T47D (cell line): ENCODE measurements around the gene NKX1-2.

Experiments
- DNase-seq, 2 experiments: peaks; one replicate each; pipeline versions ENCODE4 v3.0.0 to v3.0.0-alpha.2; 2011 to 2012; ENCODE audit warnings: low read depth in 1 of 2, low spot score in 1 of 2
- JUND ChIP-seq: IDR thresholded peaks from 2 replicates; pipeline ENCODE4 v1.6.1; 2012; ENCODE audit warnings: low read depth
- in situ Hi-C: cut with HindIII; loops from 2 replicates; pipeline ENCODE4 v1.10.0; 2016; ENCODE audit warnings: low sequenced_read_pairs, low pct_unique_long_range_greater_than_20kb

NKX1-2 gene

DNA sequence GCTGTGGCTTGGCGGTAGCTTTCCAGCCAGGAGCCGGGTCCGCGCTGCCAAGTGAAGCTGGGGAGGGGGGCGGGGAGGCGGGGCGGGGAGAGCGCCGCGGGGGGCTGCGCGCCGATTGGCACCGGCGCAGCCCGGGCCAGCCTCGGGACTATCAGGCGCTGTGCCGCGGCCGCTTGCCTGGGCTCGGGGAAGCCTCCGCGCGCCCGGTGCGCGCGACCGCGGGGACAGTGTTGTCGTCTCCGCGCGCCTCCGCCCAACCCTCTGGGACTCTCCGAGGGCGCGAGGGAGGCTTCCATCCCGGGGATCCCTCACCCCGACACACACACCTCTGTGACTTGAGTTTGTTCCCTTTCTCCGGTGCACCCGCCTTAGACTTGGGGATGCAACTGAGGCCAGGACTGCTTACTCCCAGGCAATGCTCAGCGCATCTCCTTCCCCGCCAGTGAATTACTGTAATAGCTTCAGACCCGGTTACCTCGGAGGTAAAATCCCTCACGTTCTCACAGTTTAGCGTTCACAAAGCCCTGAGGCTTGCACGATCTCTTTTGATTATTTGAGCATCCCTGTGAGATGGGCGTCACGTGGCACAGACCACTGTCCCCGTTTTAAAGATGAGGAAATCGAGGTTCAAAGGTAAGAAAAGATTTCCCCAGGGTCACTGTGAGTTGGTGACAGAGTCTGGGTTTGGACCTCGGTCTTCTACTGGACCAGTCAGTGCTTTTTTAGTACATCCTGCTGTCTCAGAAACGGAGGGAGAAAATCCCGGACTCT is at the start of gene NKX1-2:
Gene NKX1-2, minus strand, starts transcription at position 24 of the 771 bp plus-strand sequence. CDS start 92 bp downstream, outside the sequence.
- no peak for TF ChIP-seq JUND
- in situ Hi-C loops = no loop called here
- peak; percentile 48 to 71 for DNase-seq

DNA sequence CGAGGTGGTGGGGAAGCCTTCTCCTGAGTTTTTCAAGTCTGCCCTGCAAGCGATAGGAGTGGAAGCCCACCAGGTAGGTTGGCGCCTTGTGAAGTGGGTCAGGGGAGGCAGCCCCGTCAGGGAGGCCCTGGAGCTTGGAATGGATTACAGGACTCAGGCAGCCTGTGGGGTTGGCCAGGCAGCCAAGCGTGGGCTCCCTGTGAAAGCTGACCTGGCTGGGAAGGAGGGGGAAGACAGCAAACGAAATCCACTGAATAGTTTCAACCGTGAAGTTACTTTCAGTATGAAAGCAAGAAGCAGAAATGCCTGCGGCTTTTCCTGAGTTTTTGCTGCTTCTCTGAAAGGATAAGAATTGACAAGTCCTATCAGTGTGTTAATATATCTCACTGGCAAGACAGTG is 48.2 kb upstream of the NKX1-2 start:
- no peak for TF ChIP-seq JUND
- DNase-seq = no peak
- in situ Hi-C loops = no loop called here

DNA sequence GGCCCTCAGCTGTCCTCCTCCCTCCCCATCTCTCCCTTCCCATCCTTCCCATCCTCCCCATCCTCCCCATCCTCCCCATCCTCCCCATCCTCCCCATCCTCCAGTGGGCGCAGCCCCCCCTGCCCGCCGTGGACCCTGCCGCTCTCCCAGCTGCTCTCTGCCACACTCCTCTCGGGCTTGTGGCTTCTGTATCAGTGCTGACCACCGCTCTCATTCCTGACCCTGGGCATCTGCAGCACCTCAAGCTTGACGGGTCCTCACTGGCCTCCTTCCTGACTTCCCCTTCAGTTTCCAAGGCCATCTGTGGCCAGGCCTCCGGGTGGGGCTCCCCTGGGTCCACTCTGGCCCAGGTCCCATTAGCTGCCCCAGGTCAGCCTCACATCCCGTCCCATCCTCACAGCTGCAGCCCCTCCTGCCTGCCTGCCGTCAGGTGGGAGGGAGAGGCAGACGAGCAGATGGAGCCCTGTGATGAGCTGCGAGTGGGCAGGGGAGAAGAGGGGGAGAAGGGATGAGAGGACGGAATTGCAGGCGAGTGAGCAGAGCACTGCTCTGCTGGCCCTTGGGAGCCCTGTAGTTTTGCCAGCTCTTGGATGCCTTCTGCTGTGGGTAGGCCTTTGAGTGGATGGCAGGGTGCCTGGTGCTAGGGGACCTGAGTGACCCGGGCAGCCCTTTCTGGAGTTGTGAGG is 47.5 kb upstream of the NKX1-2 start:
- DNase-seq = no peak
- in situ Hi-C loops = no loop called here
- no peak for TF ChIP-seq JUND

DNA sequence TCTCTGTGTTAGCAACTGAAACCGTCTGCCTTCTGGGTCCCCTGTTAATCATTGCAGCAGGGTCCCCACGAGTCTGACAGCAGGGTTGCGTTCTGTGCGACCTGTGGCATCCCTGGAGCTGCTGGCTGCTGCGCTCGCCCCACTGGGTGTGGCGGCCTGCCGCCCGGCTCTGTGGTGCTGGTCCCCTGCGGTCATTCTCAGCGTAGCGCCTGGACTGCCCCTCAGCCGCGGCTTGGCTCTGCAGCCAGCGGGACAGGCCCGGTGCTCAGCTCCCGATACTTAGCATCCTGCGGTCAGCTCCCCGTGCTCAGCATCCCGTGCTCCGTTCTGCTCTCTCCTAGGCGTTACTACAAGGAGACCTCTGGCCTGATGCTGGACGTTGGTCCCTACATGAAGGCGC is 46.8 kb upstream of the NKX1-2 start:
- DNase-seq = no peak
- TF ChIP-seq JUND = no peak
- in situ Hi-C loops = no loop called here

DNA sequence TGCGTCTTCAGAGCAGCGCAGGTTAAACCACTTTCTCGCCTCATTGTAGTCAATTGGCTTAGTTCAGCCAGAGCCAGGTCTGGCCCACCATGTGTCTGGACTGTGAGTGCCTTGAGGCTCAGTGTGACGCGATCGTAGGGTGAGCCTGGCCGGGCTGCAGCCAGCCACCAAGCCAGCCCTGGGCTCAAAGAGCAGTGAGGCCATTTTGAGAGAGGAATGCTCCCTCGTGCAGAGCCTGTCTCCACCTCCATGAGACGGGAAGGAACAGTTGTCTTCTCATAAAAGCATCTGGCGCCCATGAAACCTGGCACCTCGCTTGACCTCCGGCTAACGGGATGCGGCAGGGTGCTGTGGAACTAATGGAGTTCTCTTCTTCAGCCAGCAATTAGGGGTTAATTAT is 46.3 kb upstream of the NKX1-2 start:
- in situ Hi-C loops = no loop called here
- no peak for TF ChIP-seq JUND
- no peak for DNase-seq

DNA sequence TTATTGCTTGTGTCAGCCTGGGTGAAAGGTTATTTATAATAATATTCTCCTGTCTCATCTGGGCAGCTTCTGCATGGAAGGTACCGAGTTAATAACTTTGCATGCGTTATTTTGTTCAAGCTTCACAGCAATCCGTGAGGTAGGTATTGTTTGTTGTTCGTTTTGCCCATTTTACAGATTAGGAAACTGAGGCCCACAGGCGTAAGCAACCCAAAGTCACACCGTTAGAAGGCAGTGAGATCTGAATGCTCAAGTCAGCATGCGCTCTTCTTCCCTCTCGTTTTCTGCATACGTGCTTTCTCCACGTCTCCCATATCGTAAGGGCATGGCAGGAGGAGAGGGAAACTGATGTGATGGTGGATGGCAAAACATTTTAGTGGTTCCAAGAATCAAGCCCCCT is 45.9 kb upstream of the NKX1-2 start:
- TF ChIP-seq JUND = no peak
- in situ Hi-C loops = no loop called here
- DNase-seq = no peak

DNA sequence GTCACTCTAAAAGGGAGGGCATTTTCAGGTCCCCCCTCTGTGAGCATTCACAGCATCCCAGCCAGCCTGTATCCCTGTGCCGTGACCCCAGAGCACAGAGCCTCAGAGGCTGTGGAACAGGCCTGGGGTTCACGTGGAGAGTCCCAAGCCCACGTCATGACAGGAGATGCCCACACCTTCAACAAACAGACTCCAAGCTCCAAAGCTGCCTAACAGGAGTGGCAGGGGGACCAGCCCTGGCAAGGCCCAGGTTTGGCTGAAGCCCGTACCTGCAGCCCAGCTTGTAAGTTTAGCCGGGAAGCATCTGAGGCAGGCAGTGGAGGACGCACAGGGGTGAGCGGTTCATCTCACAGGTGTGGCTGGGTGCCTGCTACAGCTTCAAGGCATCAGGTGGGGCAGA is 45.3 kb upstream of the NKX1-2 start:
- DNase-seq = peak in 1 of 2 experiments; percentile 26
- in situ Hi-C loops = no loop called here
- no peak for TF ChIP-seq JUND

DNA sequence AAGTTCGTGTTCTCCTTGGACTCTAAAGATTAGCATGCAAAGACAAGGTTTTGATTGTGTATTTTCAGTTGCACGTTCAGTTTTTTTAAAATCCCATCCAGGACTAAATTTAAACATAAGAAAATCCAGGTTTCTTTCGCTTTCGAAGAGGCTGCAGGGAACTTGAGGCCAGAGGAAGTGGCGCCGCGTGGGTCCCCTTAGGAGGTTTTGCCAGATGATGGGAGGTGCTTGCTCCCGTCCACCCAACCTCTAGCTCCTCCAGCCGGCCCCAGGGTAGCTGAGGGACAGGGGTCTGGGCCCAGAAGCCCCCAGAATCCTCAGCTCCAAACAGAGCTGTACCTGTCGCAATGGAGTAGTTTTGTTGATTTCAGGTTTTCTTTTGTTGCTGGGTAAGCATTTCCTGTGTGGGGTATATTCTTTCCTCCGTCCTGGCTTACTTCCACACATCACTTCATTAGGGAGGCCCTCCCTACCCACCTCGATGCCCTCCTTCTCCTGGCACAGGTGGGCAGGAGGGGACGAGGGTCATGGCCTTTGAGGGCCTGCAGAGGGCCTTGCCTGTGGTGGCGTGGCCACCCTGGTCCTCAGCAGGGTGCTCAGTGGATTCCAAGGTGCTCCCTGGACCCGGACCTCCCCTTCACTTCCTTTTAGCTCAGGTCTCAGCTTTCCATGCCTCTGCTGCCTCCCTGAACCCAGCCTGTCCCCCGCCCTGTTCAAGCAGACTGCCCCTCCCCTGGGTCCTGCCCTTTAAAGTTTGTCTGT is 44.4 kb upstream of the NKX1-2 start:
- TF ChIP-seq JUND = no peak
- DNase-seq = no peak
- in situ Hi-C loops = no loop called here

DNA sequence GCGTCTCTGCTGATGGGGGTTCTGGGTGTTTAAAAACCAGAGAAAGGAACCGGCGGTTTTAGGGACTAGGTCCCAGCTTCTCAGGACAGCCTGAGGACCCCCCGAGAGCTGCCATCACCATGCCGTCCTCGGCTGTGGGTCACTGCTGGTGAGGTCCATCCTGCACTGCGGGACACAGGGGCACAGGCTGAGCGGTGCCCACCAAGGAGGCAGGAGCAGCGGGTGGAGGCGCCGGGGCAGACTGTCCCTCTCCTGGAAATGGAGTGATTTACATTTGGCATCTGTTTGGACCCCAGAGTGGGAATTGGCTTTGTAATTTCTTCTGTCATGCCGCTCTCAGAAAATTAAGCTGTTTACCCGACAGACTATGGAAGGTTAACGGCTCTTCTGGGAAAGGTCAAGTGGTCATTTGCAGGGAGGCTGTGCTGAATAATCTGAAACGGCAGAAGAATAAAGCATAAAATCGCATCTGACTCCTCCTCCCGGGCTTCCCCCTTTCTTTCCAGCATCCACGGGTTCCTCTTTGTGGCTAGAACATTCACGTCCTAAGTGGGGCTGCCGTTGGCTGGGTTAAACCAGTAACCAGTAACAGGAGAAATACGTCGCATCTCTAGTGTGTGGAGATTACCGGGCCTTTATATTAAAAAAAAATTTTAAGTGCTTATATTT is 43.5 kb upstream of the NKX1-2 start:
- in situ Hi-C loops = no loop called here
- no peak for DNase-seq
- no peak for TF ChIP-seq JUND

DNA sequence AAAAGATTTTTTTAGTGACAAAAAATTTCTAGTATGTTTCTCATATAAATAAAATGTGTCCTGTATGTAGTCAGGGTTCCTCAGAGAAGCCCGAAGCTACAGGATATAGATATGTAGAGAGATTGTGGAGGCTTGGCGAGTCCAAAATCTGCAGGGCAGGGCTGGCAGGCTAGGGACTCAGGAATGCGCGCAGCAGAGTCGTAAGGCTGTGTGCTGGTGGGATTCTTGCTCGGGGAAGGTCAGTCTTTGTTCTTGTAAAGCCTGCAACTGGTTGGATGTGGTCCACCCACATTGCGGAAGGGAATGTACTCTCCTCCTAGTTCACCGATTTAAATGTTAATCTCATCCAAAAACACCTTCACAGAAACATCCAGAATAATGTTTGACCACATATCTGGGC is 42.4 kb upstream of the NKX1-2 start:
- no peak for TF ChIP-seq JUND
- in situ Hi-C loops = no loop called here

DNA sequence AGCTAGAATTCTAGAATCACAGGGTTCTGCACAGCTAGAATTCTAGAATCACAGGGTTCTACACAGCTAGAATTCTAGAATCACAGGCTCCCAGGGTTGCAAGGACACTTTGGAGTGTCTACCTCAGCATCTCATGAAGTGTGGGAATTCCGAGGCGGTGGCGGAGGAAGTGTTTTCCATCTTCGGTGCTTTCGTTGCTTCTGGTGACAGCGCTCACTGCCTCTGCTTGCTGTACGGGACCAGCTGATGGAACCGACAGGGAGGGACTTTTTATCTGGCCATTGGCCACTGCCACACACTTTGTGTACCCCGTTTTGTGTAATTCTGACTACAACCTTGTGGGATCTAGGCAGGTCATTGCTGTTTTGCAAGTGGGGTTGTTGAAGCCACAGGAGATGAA is 41.3 kb upstream of the NKX1-2 start:
- TF ChIP-seq JUND = no peak
- in situ Hi-C loops = no loop called here

More for the DNA sequence above, 42.4 kb upstream of the NKX1-2 start:
- no peak for DNase-seq

DNA sequence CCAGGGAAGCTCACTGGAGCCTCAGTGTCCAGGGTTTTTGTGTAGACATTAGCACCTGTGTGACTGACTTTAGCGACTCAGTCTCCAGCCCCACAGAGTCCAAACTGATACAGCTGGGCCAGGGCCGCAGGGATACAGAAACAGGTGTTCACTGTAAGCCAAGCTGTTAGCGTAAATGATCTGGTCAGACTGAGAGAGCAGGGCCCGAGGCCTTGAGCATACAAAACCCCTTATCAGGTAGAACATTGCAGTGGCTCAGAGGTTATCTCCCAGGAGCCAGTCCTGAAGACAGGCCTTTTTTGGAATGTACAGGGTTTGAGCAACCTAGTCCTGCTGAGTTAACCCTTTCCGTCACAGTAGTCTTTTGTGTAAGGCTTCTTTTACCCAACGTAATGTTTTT is 36.8 kb upstream of the NKX1-2 start:
- no peak for DNase-seq
- in situ Hi-C loops = no loop called here
- no peak for TF ChIP-seq JUND

More for the DNA sequence above, 41.3 kb upstream of the NKX1-2 start:
- no peak for DNase-seq
